ENCODE results near the gene FANCE.
"Not testable (repeated sequence)": the region's sequence is repeated elsewhere in the genome, so short reads cannot be mapped to it uniquely, and the experiment has no call there.

Gene FANCE

DNA sequence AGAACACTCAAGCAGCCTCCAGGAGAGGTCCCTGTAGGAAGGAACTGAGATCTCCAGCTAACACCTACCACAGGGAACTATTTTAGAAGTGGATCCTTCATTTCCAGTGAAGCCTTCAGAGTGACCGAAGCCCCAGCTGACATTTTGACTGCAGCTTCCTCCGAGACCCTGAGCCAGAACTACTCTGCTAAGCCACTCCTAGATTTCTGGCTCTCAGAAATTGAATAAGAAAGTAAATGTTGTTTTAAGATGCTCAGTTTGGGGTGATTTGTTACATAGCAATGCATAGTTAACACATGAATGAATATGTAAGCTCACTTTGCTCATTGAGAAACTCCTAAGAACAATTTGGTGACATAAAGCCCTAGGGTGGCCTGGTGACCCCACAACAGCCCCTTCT lies 55.1 kb downstream of the FANCE start:
- no peaks in the 10 kb centered on the region for H3K4me1 ChIP-seq (ENCODE audit: control insufficient read depth in 1 of 2, insufficient read depth in 2 of 2, low read length in 2 of 2)
- H3K27me3 ChIP-seq (ENCODE audit: control insufficient read depth in 1 of 2, insufficient read depth in 2 of 2, low read length in 2 of 2): peaks cover 6 to 19% of the 10 kb centered on the region in 2 donors
- no peaks in the 10 kb centered on the region for H3K36me3 ChIP-seq (ENCODE audit: control insufficient read depth in 1 of 2, insufficient read depth in 2 of 2, low read length in 2 of 2)
- H3K9ac ChIP-seq (ENCODE audit: low read depth in 1 of 2, low read length in 2 of 2): no peak overlapping the region
- no peak overlapping the region for H3K4me3 ChIP-seq (ENCODE audit: low read depth in 1 of 2, low read length in 2 of 2)
- no peaks in the 10 kb centered on the region for H3K9me3 ChIP-seq (ENCODE audit: control insufficient read depth in 1 of 2, low read length in 2 of 2)
- H3K27ac ChIP-seq (ENCODE audit: low read depth, low read length): no peak overlapping the region

DNA sequence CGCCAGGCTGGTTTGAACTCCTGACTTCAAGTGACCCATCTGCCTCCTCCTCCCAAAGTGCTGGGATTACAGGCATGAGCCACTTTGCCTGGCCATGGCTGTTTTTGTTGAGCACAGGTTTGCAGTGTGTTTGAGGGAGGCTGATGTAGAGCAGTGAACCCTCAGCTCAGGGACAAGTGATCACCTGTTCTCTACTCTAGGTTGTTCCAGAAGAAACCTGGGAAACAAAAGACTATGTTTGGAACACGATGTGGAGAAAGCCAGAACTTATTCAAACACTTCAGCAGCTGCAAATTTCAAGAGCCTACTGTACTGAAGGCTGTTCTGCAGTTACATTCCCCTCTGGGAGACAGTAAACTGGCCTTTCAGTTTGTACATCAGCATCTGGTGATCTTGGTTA lies 55.9 kb downstream of the FANCE start:
- Histone ChIP-seq H3K9ac (ENCODE audit: low read depth in 1 of 2, low read length in 2 of 2) (no peak overlapping the region), H3K27me3 (ENCODE audit: control insufficient read depth in 1 of 2, insufficient read depth in 2 of 2, low read length in 2 of 2) (peaks cover 6 to 19% of the 10 kb centered on the region in 2 donors), H3K27ac (ENCODE audit: low read depth, low read length) (no peak overlapping the region), H3K4me3 (ENCODE audit: low read depth in 1 of 2, low read length in 2 of 2) (no peak overlapping the region), H3K36me3 (ENCODE audit: control insufficient read depth in 1 of 2, insufficient read depth in 2 of 2, low read length in 2 of 2) (no peaks in the 10 kb centered on the region), H3K9me3 (ENCODE audit: control insufficient read depth in 1 of 2, low read length in 2 of 2) (no peaks in the 10 kb centered on the region), H3K4me1 (ENCODE audit: control insufficient read depth in 1 of 2, insufficient read depth in 2 of 2, low read length in 2 of 2) (no peaks in the 10 kb centered on the region)

DNA sequence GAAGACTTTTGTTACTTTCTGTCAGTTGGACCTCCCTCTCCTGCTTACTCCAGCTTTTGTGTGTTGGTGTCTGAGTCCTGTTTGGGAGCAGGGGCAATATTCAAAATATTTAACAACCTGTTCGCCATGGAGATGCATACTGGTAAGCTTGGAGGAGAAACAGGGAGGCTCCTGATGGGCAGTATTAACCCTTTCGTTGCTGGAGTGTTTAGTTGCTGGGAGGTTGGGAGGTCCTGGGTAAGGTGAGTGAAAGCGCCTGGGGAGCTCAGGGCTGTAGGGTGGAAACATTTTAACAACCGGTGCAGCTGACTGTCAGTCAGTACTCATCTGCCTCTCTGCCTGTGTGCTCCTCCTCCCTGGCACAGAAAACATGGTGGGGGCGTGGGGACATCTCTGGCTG lies 56.4 kb downstream of the FANCE start:
- no peaks in the 10 kb centered on the region for H3K4me1 ChIP-seq (ENCODE audit: control insufficient read depth in 1 of 2, insufficient read depth in 2 of 2, low read length in 2 of 2)
- H3K9ac ChIP-seq (ENCODE audit: low read depth in 1 of 2, low read length in 2 of 2): no peak overlapping the region
- H3K27ac ChIP-seq (ENCODE audit: low read depth, low read length): no peak overlapping the region
- H3K36me3 ChIP-seq (ENCODE audit: control insufficient read depth in 1 of 2, insufficient read depth in 2 of 2, low read length in 2 of 2): no peaks in the 10 kb centered on the region
- peaks cover 6 to 17% of the 10 kb centered on the region in 2 donors for H3K27me3 ChIP-seq (ENCODE audit: control insufficient read depth in 1 of 2, insufficient read depth in 2 of 2, low read length in 2 of 2)
- no peak overlapping the region for H3K4me3 ChIP-seq (ENCODE audit: low read depth in 1 of 2, low read length in 2 of 2)
- no peaks in the 10 kb centered on the region for H3K9me3 ChIP-seq (ENCODE audit: control insufficient read depth in 1 of 2, low read length in 2 of 2)

DNA sequence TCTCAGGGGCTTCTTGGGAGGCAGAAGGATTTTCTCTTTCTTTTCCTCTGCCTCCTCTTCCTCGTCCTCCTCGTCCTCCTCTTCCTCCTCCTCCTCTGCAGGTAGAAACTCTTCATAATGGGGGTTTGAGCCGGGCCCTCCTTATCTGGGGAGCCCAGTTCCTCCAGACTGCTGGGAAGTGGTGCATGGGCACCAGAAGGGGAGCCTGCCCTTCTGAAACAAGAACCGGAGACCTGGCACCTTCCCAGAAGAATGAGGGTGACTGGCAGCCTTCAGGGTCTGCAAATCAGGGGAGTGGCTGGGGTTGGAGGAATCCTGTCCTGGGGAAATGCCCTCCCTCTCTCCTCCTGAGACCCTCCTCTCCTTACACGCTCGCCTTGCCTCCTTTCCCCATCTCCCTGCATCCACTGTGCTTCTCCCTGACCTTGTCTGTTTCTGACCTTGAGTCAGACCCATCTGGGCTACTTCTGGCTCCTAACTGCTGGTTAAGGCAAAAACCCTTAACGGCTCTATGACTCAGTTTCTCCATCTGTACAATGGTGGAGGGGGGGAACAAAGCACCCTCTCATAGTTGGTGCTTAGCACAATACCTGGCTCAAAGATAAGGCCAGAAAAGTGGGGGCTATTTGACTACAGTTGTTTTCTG lies 58.9 kb downstream of the FANCE start:
- Histone ChIP-seq H3K27ac (ENCODE audit: low read depth, low read length) (no peak overlapping the region), H3K36me3 (ENCODE audit: control insufficient read depth in 1 of 2, insufficient read depth in 2 of 2, low read length in 2 of 2) (no peaks in the 10 kb centered on the region), H3K27me3 (ENCODE audit: control insufficient read depth in 1 of 2, insufficient read depth in 2 of 2, low read length in 2 of 2) (peaks cover 6 to 11% of the 10 kb centered on the region in 2 donors), H3K9me3 (ENCODE audit: control insufficient read depth in 1 of 2, low read length in 2 of 2) (no peaks in the 10 kb centered on the region), H3K4me3 (ENCODE audit: low read depth in 1 of 2, low read length in 2 of 2) (no peak overlapping the region), H3K4me1 (ENCODE audit: control insufficient read depth in 1 of 2, insufficient read depth in 2 of 2, low read length in 2 of 2) (no peaks in the 10 kb centered on the region), H3K9ac (ENCODE audit: low read depth in 1 of 2, low read length in 2 of 2) (no peak overlapping the region)

DNA sequence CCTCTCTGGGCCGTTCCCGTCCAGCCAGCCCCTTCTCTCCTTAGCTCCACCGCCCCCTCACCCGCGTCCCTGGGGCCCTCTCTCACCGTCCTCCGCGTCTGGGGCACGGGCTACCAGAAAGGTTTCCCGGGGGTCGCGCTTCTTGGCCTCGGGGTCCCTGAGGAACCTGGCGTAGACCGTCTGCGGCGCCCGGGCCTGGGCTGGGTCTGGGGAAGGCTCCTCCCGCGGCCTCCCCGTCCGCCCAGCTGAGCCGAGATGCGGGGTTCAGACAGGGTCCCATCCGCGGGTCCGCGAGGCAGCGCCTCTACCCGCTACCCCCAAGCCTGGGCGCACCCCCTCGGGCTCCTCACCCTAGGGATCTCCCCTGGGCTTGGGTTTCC lies 59.4 kb downstream of the FANCE start:
- no peaks in the 10 kb centered on the region for H3K36me3 ChIP-seq (ENCODE audit: control insufficient read depth in 1 of 2, insufficient read depth in 2 of 2, low read length in 2 of 2)
- H3K27me3 ChIP-seq (ENCODE audit: control insufficient read depth in 1 of 2, insufficient read depth in 2 of 2, low read length in 2 of 2): peaks cover 6 to 7% of the 10 kb centered on the region in 2 donors
- no peak overlapping the region for H3K4me3 ChIP-seq (ENCODE audit: low read depth in 1 of 2, low read length in 2 of 2)
- no peak overlapping the region for H3K9ac ChIP-seq (ENCODE audit: low read depth in 1 of 2, low read length in 2 of 2)
- H3K9me3 ChIP-seq (ENCODE audit: control insufficient read depth in 1 of 2, low read length in 2 of 2): no peaks in the 10 kb centered on the region
- H3K27ac ChIP-seq (ENCODE audit: low read depth, low read length): no peak overlapping the region
- H3K4me1 ChIP-seq (ENCODE audit: control insufficient read depth in 1 of 2, insufficient read depth in 2 of 2, low read length in 2 of 2): no peaks in the 10 kb centered on the region

DNA sequence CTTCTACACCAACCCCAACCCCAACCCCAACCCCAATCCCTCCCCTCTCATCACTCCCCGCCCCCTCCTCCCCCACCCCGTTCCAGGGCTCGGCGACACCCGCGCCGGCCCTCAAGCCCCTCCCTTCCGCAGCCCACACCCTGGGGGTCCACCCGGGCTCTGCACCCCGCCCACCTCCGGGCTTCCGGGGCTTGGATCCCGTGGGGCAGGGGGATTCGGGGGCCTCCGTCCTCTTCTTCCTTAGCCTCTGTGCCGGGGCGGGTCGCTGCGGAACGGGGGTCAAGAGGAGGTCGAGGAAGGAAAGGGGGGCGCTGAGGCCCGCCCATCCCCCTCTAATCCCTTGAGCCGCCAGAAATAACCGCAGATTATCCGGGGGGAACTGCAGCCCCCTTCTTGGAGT lies 59.9 kb downstream of the FANCE start:
- Histone ChIP-seq H3K36me3 (ENCODE audit: control insufficient read depth in 1 of 2, insufficient read depth in 2 of 2, low read length in 2 of 2) (no peaks in the 10 kb centered on the region), H3K9me3 (ENCODE audit: control insufficient read depth in 1 of 2, low read length in 2 of 2) (no peaks in the 10 kb centered on the region), H3K4me3 (ENCODE audit: low read depth in 1 of 2, low read length in 2 of 2) (no peak overlapping the region), H3K27ac (ENCODE audit: low read depth, low read length) (no peak overlapping the region), H3K27me3 (ENCODE audit: control insufficient read depth in 1 of 2, insufficient read depth in 2 of 2, low read length in 2 of 2) (peaks cover 3 to 6% of the 10 kb centered on the region in 2 donors), H3K4me1 (ENCODE audit: control insufficient read depth in 1 of 2, insufficient read depth in 2 of 2, low read length in 2 of 2) (no peaks in the 10 kb centered on the region), H3K9ac (ENCODE audit: low read depth in 1 of 2, low read length in 2 of 2) (no peak overlapping the region)

DNA sequence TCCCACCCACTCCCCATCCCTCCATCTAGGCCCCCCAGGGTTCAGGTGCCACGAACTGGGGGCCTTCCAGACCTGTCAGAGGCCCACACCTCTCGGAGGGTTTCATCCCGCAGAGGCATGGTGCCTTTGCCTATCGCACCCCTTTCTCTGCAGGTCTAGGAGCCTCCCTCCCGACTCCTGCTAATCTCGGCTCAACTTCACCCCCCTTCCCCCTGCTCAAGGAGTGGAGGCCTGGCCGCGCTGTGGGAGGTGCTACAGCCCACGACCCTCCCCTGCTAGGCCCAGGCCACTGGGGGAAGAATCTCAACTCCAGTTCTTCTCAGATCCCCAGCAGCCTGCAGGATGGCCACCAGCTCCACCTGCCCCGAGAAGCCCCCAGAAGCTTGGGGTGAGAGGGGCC lies 60.6 kb downstream of the FANCE start, which contains the start of gene TULP1:
TSS of gene TULP1 (minus strand) at position 157 of the 400 bp plus-strand sequence. CDS start at position 119, 38 bp downstream.
- no peak within 1 kb of the TSS for H3K4me3 ChIP-seq (ENCODE audit: low read depth in 1 of 2, low read length in 2 of 2)

DNA sequence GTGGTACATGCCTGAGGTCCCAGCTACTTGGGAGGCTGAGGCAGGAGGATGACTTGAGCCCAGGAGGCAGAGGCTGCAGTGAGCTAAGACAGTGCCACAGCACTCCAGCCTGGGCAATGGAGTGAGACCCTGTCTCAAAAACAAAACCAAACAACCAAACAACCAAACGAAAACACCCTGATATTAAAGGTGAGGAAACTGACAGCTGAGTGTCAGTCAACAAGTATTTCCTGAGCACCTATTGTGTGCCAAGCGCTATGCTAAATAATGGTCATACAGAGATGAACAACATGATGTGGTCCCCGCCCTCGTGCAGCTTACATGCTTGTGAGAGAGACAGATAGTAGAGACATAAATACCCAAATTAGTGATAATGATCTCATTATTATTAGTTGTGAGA lies 62.4 kb downstream of the FANCE start:
- Histone ChIP-seq H3K36me3 (ENCODE audit: control insufficient read depth in 1 of 2, insufficient read depth in 2 of 2, low read length in 2 of 2) (no peaks in the 10 kb centered on the region), H3K4me1 (ENCODE audit: control insufficient read depth in 1 of 2, insufficient read depth in 2 of 2, low read length in 2 of 2) (no peaks in the 10 kb centered on the region), H3K4me3 (ENCODE audit: low read depth in 1 of 2, low read length in 2 of 2) (no peak overlapping the region), H3K27me3 (ENCODE audit: control insufficient read depth in 1 of 2, insufficient read depth in 2 of 2, low read length in 2 of 2) (peaks cover 3 to 6% of the 10 kb centered on the region in 2 donors), H3K9me3 (ENCODE audit: control insufficient read depth in 1 of 2, low read length in 2 of 2) (no peaks in the 10 kb centered on the region), H3K27ac (ENCODE audit: low read depth, low read length) (no peak overlapping the region), H3K9ac (ENCODE audit: low read depth in 1 of 2, low read length in 2 of 2) (no peak overlapping the region)

More for the DNA sequence above, 60.6 kb downstream of the FANCE start, which contains the start of gene TULP1:
- no peaks in the 10 kb centered on the region for H3K4me1 ChIP-seq (ENCODE audit: control insufficient read depth in 1 of 2, insufficient read depth in 2 of 2, low read length in 2 of 2)
- no peaks in the 10 kb centered on the region for H3K9me3 ChIP-seq (ENCODE audit: control insufficient read depth in 1 of 2, low read length in 2 of 2)
- H3K9ac ChIP-seq (ENCODE audit: low read depth in 1 of 2, low read length in 2 of 2): no peak within 1 kb of the TSS
- H3K27ac ChIP-seq (ENCODE audit: low read depth, low read length): no peak within 1 kb of the TSS
- H3K27me3 ChIP-seq (ENCODE audit: control insufficient read depth in 1 of 2, insufficient read depth in 2 of 2, low read length in 2 of 2): peaks cover 3 to 6% of the 10 kb centered on the region in 2 donors
- H3K36me3 ChIP-seq (ENCODE audit: control insufficient read depth in 1 of 2, insufficient read depth in 2 of 2, low read length in 2 of 2): no peaks in the 10 kb centered on the region

DNA sequence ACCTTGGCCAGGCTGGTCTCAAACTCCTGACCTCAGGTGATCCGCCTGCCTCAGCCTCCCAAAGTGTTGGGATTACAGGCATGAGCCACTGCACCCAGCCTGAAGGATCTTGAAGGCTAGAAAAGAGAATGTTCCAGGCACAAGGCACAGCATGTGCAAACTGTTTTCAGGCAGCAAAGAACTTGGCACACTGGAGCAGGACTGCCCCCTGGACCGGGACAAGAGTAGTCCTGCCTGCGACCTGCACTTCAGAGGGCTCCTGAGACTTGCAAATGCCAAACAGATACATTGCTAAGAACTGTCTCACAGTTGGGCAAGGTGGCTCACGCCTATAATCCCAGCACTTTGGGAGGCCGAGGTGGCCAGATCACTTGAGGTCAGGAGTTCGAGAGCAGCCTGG lies 63.8 kb downstream of the FANCE start:
- H3K4me3 ChIP-seq (ENCODE audit: low read depth in 1 of 2, low read length in 2 of 2); H3K27me3 ChIP-seq (ENCODE audit: control insufficient read depth in 1 of 2, insufficient read depth in 2 of 2, low read length in 2 of 2); H3K4me1 ChIP-seq (ENCODE audit: control insufficient read depth in 1 of 2, insufficient read depth in 2 of 2, low read length in 2 of 2); H3K36me3 ChIP-seq (ENCODE audit: control insufficient read depth in 1 of 2, insufficient read depth in 2 of 2, low read length in 2 of 2); H3K27ac ChIP-seq (ENCODE audit: low read depth, low read length); H3K9me3 ChIP-seq (ENCODE audit: control insufficient read depth in 1 of 2, low read length in 2 of 2); H3K9ac ChIP-seq (ENCODE audit: low read depth in 1 of 2, low read length in 2 of 2): not testable (repeated sequence)

All from duodenal mucosa (tissue), 2 donors.